GM18498 (cell line): ENCODE data around the gene CTAGE8.
"Not testable (repeated sequence)": the region's sequence is repeated elsewhere in the genome, so short reads cannot be mapped to it uniquely, and the experiment has no call there.

Experiments used
- ATAC-seq: cut with Tn5 transposase; IDR thresholded peaks from one replicate; pipeline ENCODE4 v1.9.1; 2021; ENCODE audit warnings: mild to moderate bottlenecking, moderate library complexity; ENCODE audit not compliant: unreplicated experiment

CTAGE8 gene

GRCh38 chr7:144259067-144259466 is 10.0 kb downstream of the CTAGE8 start:
- ATAC-seq: not testable (repeated sequence)

- no peak for ATAC-seq
These were observed 13.0 kb downstream of the CTAGE8 start for GRCh38 chr7:144256112-144256511.

GRCh38 chr7:144255471-144255897 is 13.6 kb downstream of the CTAGE8 start:
- ATAC-seq: no peak

- ATAC-seq: not testable (repeated sequence)
These were observed 16.8 kb downstream of the CTAGE8 start for GRCh38 chr7:144252307-144252706.

GRCh38 chr7:144247674-144248330 is 21.3 kb downstream of the CTAGE8 start:
- not testable (repeated sequence) for ATAC-seq

- ATAC-seq: not testable (repeated sequence)
These were observed 22.1 kb downstream of the CTAGE8 start for GRCh38 chr7:144246967-144247366.

GRCh38 chr7:144245372-144245771 is 23.7 kb downstream of the CTAGE8 start:
- not testable (repeated sequence) for ATAC-seq

- not testable (repeated sequence) for ATAC-seq
These were observed 29.7 kb downstream of the CTAGE8 start, which contains the start of gene OR2A42 for GRCh38 chr7:144239365-144239764. OR2A42 (minus strand) TSS chr7:144239605; CDS start chr7:144232843, 6,762 bp downstream.

- ATAC-seq: not testable (repeated sequence)
These were observed 30.5 kb downstream of the CTAGE8 start for GRCh38 chr7:144238530-144239082.

- not testable (repeated sequence) for ATAC-seq
These were observed 36.0 kb downstream of the CTAGE8 start for GRCh38 chr7:144233039-144233438.

- not testable (repeated sequence) for ATAC-seq
These were observed 38.1 kb downstream of the CTAGE8 start for GRCh38 chr7:144231027-144231426.

GRCh38 chr7:144228810-144229209 is 40.3 kb downstream of the CTAGE8 start:
- not testable (repeated sequence) for ATAC-seq

- not testable (repeated sequence) for ATAC-seq
These were observed 42.2 kb downstream of the CTAGE8 start for GRCh38 chr7:144226866-144227265.

GRCh38 chr7:144223675-144224074 is 45.4 kb downstream of the CTAGE8 start:
- not testable (repeated sequence) for ATAC-seq

GRCh38 chr7:144220531-144220930 is 48.6 kb downstream of the CTAGE8 start:
- ATAC-seq: not testable (repeated sequence)

GRCh38 chr7:144219149-144219548 is 49.9 kb downstream of the CTAGE8 start:
- ATAC-seq: not testable (repeated sequence)

GRCh38 chr7:144218581-144218980 is 50.5 kb downstream of the CTAGE8 start:
- ATAC-seq: not testable (repeated sequence)

- not testable (repeated sequence) for ATAC-seq
These were observed 51.9 kb downstream of the CTAGE8 start for GRCh38 chr7:144217200-144217599.
